ENCODE measurements around the gene VWA3A.

VWA3A gene

DNA sequence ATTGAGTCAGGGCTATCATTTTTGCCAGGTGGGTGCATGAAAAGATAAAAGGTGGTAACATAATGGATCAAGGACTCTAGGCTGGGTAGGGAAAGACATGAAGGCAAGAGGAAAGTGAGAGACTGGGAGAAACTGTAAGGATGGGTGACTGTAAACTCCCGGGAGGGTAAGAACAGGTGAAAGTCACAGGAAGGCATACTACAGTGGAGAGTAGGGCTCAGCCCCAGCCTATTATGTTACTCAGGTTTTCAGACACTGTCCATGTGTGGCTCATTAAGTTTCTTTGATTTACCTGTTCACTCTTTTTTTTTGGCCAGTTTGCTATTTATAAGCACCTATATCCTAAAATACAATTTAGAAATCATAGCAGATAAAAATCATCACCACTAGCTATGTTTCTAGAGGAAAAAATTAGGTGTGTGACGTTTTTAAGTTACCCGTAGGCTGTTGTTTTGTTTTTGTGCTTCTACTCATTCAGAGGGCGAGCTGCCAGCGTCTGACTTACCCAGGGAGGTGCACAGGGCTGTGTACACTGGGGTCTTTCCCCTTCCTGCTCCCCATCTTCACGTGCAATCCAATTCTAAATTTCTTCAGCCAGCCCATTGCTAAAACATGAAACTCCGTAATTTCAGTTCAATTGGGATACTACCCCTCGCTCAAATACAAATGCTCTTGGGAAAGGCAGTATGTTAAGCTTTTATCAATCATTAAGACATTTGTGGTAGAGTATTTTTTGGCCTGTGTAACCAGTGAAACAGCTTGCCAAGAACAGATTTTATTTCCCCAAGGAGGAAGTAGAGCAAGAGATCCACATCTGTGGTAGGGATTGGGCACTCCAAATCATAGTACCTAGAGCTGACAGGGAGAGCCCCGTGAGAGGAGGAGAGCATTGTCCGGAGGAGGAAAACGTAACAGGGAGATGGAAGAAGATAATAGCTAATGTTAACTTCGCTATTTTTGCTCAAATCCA, 21.7 kb upstream of the VWA3A start:
- H3K27me3 ChIP-seq (replicated peaks; ENCODE audit: control insufficient read depth, insufficient read depth, low read length), result no peaks in the 10 kb centered on the region
- no peak for DNase-seq (ENCODE audit: low read depth)
- H3K36me3 ChIP-seq (ENCODE audit: control insufficient read depth, insufficient read depth, low read length, severe bottlenecking), result peaks cover 4% of the 10 kb centered on the region
- peaks cover 23% of the 10 kb centered on the region for H3K4me1 ChIP-seq (ENCODE audit: control insufficient read depth, insufficient read depth, low read length)
- peak overlapping the region; percentile 2 for H3K9ac ChIP-seq (ENCODE audit: low read length)
- peak overlapping the region; percentile 74 for H3K4me3 ChIP-seq (ENCODE audit: low read length)
- no peaks in the 10 kb centered on the region for H3K9me3 ChIP-seq (ENCODE audit: control insufficient read depth, low read length)

- DNase-seq (ENCODE audit: low read depth), result no peak
- Histone ChIP-seq H3K9ac (ENCODE audit: low read length) (peak overlapping the region; percentile 2), H3K9me3 (ENCODE audit: control insufficient read depth, low read length) (no peaks in the 10 kb centered on the region), H3K4me1 (ENCODE audit: control insufficient read depth, insufficient read depth, low read length) (peaks cover 21% of the 10 kb centered on the region), H3K27me3 (replicated peaks; ENCODE audit: control insufficient read depth, insufficient read depth, low read length) (no peaks in the 10 kb centered on the region), H3K36me3 (ENCODE audit: control insufficient read depth, insufficient read depth, low read length, severe bottlenecking) (peaks cover 2% of the 10 kb centered on the region), H3K4me3 (ENCODE audit: low read length) (peak overlapping the region; percentile 74)
Measured at GRCh38 chr16:22071331-22071910, 20.9 kb upstream of the VWA3A start.

DNA sequence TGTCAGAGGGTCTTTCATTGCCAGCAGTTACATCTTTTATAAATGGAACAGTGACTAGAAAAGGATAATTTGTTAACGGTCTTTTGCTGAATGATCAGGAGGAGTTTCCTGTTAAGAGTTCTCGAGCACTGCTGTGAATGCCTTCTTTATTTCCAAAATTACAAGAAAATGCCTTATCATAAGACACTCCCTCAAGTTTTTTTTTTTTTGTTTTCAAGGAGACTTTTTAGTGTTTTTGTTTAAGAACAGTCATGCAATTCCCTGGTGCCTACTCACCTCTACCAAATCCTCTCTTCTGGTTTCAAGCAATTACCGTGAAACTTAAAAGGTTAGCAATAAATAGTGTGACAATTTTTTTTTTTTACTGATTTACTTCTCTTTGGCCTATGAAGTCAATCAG, 19.0 kb upstream of the VWA3A start:
- DNase-seq (ENCODE audit: low read depth), result no peak
- H3K4me3 ChIP-seq (ENCODE audit: low read length), result no peak overlapping the region
- H3K9ac ChIP-seq (ENCODE audit: low read length), result no peak overlapping the region
- H3K9me3 ChIP-seq (ENCODE audit: control insufficient read depth, low read length), result no peaks in the 10 kb centered on the region
- no peaks in the 10 kb centered on the region for H3K27me3 ChIP-seq (replicated peaks; ENCODE audit: control insufficient read depth, insufficient read depth, low read length)
- peaks cover 21% of the 10 kb centered on the region for H3K4me1 ChIP-seq (ENCODE audit: control insufficient read depth, insufficient read depth, low read length)
- no peaks in the 10 kb centered on the region for H3K36me3 ChIP-seq (ENCODE audit: control insufficient read depth, insufficient read depth, low read length, severe bottlenecking)

- Histone ChIP-seq H3K4me1 (ENCODE audit: control insufficient read depth, insufficient read depth, low read length) (peaks cover 15% of the 10 kb centered on the region), H3K9me3 (ENCODE audit: control insufficient read depth, low read length) (no peaks in the 10 kb centered on the region), H3K4me3 (ENCODE audit: low read length) (no peak overlapping the region), H3K36me3 (ENCODE audit: control insufficient read depth, insufficient read depth, low read length, severe bottlenecking) (no peaks in the 10 kb centered on the region), H3K27me3 (replicated peaks; ENCODE audit: control insufficient read depth, insufficient read depth, low read length) (no peaks in the 10 kb centered on the region), H3K9ac (ENCODE audit: low read length) (no peak overlapping the region)
- no peak for DNase-seq (ENCODE audit: low read depth)
Measured at GRCh38 chr16:22075043-22075757, 17.1 kb upstream of the VWA3A start.

DNA sequence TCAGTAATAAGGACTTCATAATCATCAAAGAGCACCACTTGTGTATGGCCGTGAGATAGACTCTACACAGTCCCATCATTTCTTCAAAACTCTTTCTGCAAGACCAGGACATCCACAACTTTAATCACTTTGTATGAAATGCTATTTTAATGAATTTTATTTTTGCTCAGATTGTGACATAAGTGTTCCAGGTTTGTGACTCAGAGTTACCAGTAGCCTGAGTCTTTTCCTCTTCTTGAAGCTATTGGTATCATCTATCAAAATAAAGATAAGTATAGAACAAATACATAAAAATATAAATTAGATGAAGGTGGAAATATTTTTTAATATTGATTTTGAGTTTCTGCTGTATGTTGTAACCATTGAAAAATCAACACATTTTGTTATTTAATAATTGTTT, 16.6 kb upstream of the VWA3A start:
- Histone ChIP-seq H3K9ac (ENCODE audit: low read length) (no peak overlapping the region), H3K4me3 (ENCODE audit: low read length) (no peak overlapping the region), H3K4me1 (ENCODE audit: control insufficient read depth, insufficient read depth, low read length) (peaks cover 9% of the 10 kb centered on the region), H3K36me3 (ENCODE audit: control insufficient read depth, insufficient read depth, low read length, severe bottlenecking) (no peaks in the 10 kb centered on the region), H3K9me3 (ENCODE audit: control insufficient read depth, low read length) (no peaks in the 10 kb centered on the region), H3K27me3 (replicated peaks; ENCODE audit: control insufficient read depth, insufficient read depth, low read length) (no peaks in the 10 kb centered on the region)
- no peak for DNase-seq (ENCODE audit: low read depth)

DNA sequence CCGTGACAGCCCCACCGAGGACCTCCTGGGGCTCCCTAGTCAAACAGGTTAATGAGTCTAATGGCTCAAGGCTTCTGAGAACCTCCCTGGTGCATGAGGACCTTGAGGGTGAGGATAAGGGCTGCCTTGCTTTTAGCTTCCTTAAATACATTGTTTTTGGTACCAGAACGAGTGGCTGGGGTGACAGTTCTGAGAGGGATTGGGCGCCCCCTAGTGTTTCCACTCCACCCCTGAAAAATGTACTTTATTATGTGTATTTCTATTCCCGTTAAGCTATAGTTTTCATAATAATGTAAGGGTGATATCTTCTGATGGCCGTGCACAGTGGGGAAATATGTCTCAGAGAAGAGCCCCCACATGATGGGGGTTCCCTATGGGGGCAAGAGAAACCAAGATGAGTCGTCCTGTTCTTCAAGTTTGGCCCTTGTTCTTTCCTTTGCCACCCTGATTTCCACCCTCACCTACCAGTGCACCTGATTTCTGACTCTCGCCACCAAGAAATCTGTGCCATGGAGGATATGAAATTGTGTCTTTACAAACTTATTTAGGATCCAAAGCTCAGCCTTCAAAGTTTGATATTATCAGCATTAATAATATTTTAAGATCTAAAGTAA, 14.5 kb upstream of the VWA3A start:
- DNase-seq (ENCODE audit: low read depth), result peak; percentile 84
- H3K9ac ChIP-seq (ENCODE audit: low read length), result peak overlapping the region; percentile 40
- no peaks in the 10 kb centered on the region for H3K27me3 ChIP-seq (replicated peaks; ENCODE audit: control insufficient read depth, insufficient read depth, low read length)

GRCh38 chr16:22078656-22079055, 13.7 kb upstream of the VWA3A start:
- no peaks in the 10 kb centered on the region for H3K9me3 ChIP-seq (ENCODE audit: control insufficient read depth, low read length)
- H3K9ac ChIP-seq (ENCODE audit: low read length), result no peak overlapping the region
- no peaks in the 10 kb centered on the region for H3K27me3 ChIP-seq (replicated peaks; ENCODE audit: control insufficient read depth, insufficient read depth, low read length)
- no peak overlapping the region for H3K4me3 ChIP-seq (ENCODE audit: low read length)
- no peaks in the 10 kb centered on the region for H3K36me3 ChIP-seq (ENCODE audit: control insufficient read depth, insufficient read depth, low read length, severe bottlenecking)
- H3K4me1 ChIP-seq (ENCODE audit: control insufficient read depth, insufficient read depth, low read length), result peaks cover 12% of the 10 kb centered on the region
- DNase-seq (ENCODE audit: low read depth), result no peak

More for the DNA sequence above, 14.5 kb upstream of the VWA3A start:
- Histone ChIP-seq H3K9me3 (ENCODE audit: control insufficient read depth, low read length) (no peaks in the 10 kb centered on the region), H3K4me1 (ENCODE audit: control insufficient read depth, insufficient read depth, low read length) (peaks cover 4% of the 10 kb centered on the region), H3K4me3 (ENCODE audit: low read length) (no peak overlapping the region), H3K36me3 (ENCODE audit: control insufficient read depth, insufficient read depth, low read length, severe bottlenecking) (no peaks in the 10 kb centered on the region)

- no peak overlapping the region for H3K9ac ChIP-seq (ENCODE audit: low read length)
- peaks cover 17% of the 10 kb centered on the region for H3K4me1 ChIP-seq (ENCODE audit: control insufficient read depth, insufficient read depth, low read length)
- no peaks in the 10 kb centered on the region for H3K27me3 ChIP-seq (replicated peaks; ENCODE audit: control insufficient read depth, insufficient read depth, low read length)
- DNase-seq (ENCODE audit: low read depth), result no peak
- peaks cover 6% of the 10 kb centered on the region for H3K36me3 ChIP-seq (ENCODE audit: control insufficient read depth, insufficient read depth, low read length, severe bottlenecking)
- no peaks in the 10 kb centered on the region for H3K9me3 ChIP-seq (ENCODE audit: control insufficient read depth, low read length)
- no peak overlapping the region for H3K4me3 ChIP-seq (ENCODE audit: low read length)
Measured at GRCh38 chr16:22081050-22081449, 11.3 kb upstream of the VWA3A start.

DNA sequence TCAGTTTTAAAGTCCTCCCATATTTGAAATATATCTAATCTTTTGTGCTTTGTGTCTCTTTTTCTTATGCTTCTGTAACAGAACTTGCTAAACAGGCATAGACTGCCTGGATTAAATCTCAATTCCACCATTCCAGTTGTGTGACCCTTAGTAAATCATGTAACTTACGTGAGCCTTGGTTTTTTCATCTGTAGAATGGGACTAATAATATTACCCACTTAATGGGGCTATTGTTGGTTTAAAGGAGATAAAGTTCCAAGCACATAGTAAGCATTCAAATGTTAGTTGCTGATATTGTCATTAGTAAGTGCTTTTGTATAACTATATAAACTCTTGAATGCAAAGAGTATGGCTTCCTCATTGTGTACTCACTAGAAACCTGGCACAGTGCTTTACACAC, 5.9 kb upstream of the VWA3A start:
- Histone ChIP-seq H3K4me1 (ENCODE audit: control insufficient read depth, insufficient read depth, low read length) (peaks cover 17% of the 10 kb centered on the region), H3K27me3 (replicated peaks; ENCODE audit: control insufficient read depth, insufficient read depth, low read length) (no peaks in the 10 kb centered on the region), H3K4me3 (ENCODE audit: low read length) (no peak overlapping the region), H3K9ac (ENCODE audit: low read length) (no peak overlapping the region), H3K36me3 (ENCODE audit: control insufficient read depth, insufficient read depth, low read length, severe bottlenecking) (peaks cover 11% of the 10 kb centered on the region), H3K9me3 (ENCODE audit: control insufficient read depth, low read length) (no peaks in the 10 kb centered on the region)
- DNase-seq (ENCODE audit: low read depth), result no peak

- Histone ChIP-seq H3K4me1 (ENCODE audit: control insufficient read depth, insufficient read depth, low read length) (peaks cover 16% of the 10 kb centered on the region), H3K9me3 (ENCODE audit: control insufficient read depth, low read length) (no peaks in the 10 kb centered on the region), H3K36me3 (ENCODE audit: control insufficient read depth, insufficient read depth, low read length, severe bottlenecking) (peaks cover 11% of the 10 kb centered on the region), H3K4me3 (ENCODE audit: low read length) (no peak overlapping the region), H3K9ac (ENCODE audit: low read length) (no peak overlapping the region), H3K27me3 (replicated peaks; ENCODE audit: control insufficient read depth, insufficient read depth, low read length) (no peaks in the 10 kb centered on the region)
- DNase-seq (ENCODE audit: low read depth), result no peak
Measured at GRCh38 chr16:22088642-22089041, 3.7 kb upstream of the VWA3A start.

DNA sequence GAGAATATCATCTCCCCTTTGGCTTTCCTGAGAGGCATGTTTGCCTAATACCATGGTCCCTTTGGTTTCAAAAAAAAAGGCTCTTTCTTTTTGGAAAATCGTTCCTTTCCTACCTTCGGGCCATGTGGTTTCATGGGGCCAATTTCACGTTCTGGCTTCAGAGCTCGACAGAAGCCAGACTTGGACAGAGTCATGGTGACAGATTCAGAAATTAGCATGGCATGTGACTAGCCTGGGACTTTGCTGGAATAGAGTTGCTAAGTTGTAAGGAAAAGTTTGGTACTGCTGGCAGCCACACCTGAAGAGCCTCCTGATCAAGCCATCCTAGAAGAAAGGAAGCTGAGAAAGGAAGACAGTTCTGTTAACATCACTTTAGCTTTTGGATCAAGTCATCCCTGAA, 2.4 kb upstream of the VWA3A start:
- Histone ChIP-seq H3K27me3 (replicated peaks; ENCODE audit: control insufficient read depth, insufficient read depth, low read length) (no peaks in the 10 kb centered on the region), H3K4me3 (ENCODE audit: low read length) (no peak overlapping the region), H3K36me3 (ENCODE audit: control insufficient read depth, insufficient read depth, low read length, severe bottlenecking) (peaks cover 11% of the 10 kb centered on the region), H3K4me1 (ENCODE audit: control insufficient read depth, insufficient read depth, low read length) (peaks cover 19% of the 10 kb centered on the region), H3K9ac (ENCODE audit: low read length) (no peak overlapping the region), H3K9me3 (ENCODE audit: control insufficient read depth, low read length) (no peaks in the 10 kb centered on the region)
- DNase-seq (ENCODE audit: low read depth), result no peak

Measured in adipocyte (in vitro differentiated cells).